Measurements from ENCODE around the gene CCDC124. TPM values are rescaled to one million over a fixed set of nuclear protein-coding genes. Genes with fewer than 3 reads are reported as not detected.

The CCDC124 gene
- total and polyA plus RNA-seq, 2 donors from 2014 or later = 59.5 to 120 TPM

GRCh38 chr19:17973759-17974158, 40.9 kb downstream of the CCDC124 start:
- Histone ChIP-seq H3K27ac (ENCODE audit: low read depth in 2 of 2, low read length in 2 of 2) (no peak overlapping the region), H3K4me1 (ENCODE audit: control insufficient read depth in 2 of 3, insufficient read depth in 2 of 3, low read depth in 1 of 3, low read length in 3 of 3) (no peaks in the 10 kb centered on the region), H3K9me3 (ENCODE audit: control insufficient read depth in 2 of 3, insufficient read depth in 1 of 3, low read length in 3 of 3) (no peaks in the 10 kb centered on the region), H3K4me3 (ENCODE audit: low read length in 3 of 3) (no peak overlapping the region), H3K36me3 (ENCODE audit: control insufficient read depth in 2 of 3, insufficient read depth in 3 of 3, low read length in 3 of 3) (no peaks in the 10 kb centered on the region), H3K9ac (ENCODE audit: low read length in 3 of 3) (no peak overlapping the region), H3K27me3 (ENCODE audit: control insufficient read depth, insufficient read depth, low read length) (no peaks in the 10 kb centered on the region)
- intact Hi-C loops (cut with DNase I) = no loop called here
- TF ChIP-seq CTCF (IDR thresholded peaks at IDR 0.05; ENCODE audit: borderline replicate concordance, extremely low read depth, insufficient read depth) = no peak
- FAIRE-seq (no peak), DNase-seq (no peak)

GRCh38 chr19:17974551-17974950, 41.7 kb downstream of the CCDC124 start:
- Histone ChIP-seq H3K9me3 (ENCODE audit: control insufficient read depth in 2 of 3, insufficient read depth in 1 of 3, low read length in 3 of 3) (no peaks in the 10 kb centered on the region), H3K4me3 (ENCODE audit: low read length in 3 of 3) (no peak overlapping the region), H3K27ac (ENCODE audit: low read depth in 2 of 2, low read length in 2 of 2) (no peak overlapping the region), H3K36me3 (ENCODE audit: control insufficient read depth in 2 of 3, insufficient read depth in 3 of 3, low read length in 3 of 3) (no peaks in the 10 kb centered on the region), H3K9ac (ENCODE audit: low read length in 3 of 3) (no peak overlapping the region), H3K27me3 (ENCODE audit: control insufficient read depth, insufficient read depth, low read length) (no peaks in the 10 kb centered on the region), H3K4me1 (ENCODE audit: control insufficient read depth in 2 of 3, insufficient read depth in 2 of 3, low read depth in 1 of 3, low read length in 3 of 3) (no peaks in the 10 kb centered on the region)
- DNase-seq (no peak), FAIRE-seq (no peak)
- no peak for TF ChIP-seq CTCF (IDR thresholded peaks at IDR 0.05; ENCODE audit: borderline replicate concordance, extremely low read depth, insufficient read depth)
- intact Hi-C loops (cut with DNase I) = no loop called here

- TF ChIP-seq CTCF (IDR thresholded peaks at IDR 0.05; ENCODE audit: borderline replicate concordance, extremely low read depth, insufficient read depth) = no peak
- Histone ChIP-seq H3K27ac (ENCODE audit: low read depth in 2 of 2, low read length in 2 of 2) (no peak overlapping the region), H3K36me3 (ENCODE audit: control insufficient read depth in 2 of 3, insufficient read depth in 3 of 3, low read length in 3 of 3) (no peaks in the 10 kb centered on the region), H3K4me3 (ENCODE audit: low read length in 3 of 3) (no peak overlapping the region), H3K9me3 (ENCODE audit: control insufficient read depth in 2 of 3, insufficient read depth in 1 of 3, low read length in 3 of 3) (no peaks in the 10 kb centered on the region), H3K4me1 (ENCODE audit: control insufficient read depth in 2 of 3, insufficient read depth in 2 of 3, low read depth in 1 of 3, low read length in 3 of 3) (no peaks in the 10 kb centered on the region), H3K27me3 (ENCODE audit: control insufficient read depth, insufficient read depth, low read length) (no peaks in the 10 kb centered on the region), H3K9ac (ENCODE audit: low read length in 3 of 3) (no peak overlapping the region)
- intact Hi-C loops (cut with DNase I) = no loop called here
- FAIRE-seq = no peak
- DNase-seq = no peak
Measured at GRCh38 chr19:17975032-17975431, 42.2 kb downstream of the CCDC124 start.

GRCh38 chr19:17977021-17977420, 44.2 kb downstream of the CCDC124 start:
- no peaks in the 10 kb centered on the region for H3K4me1 ChIP-seq (ENCODE audit: control insufficient read depth in 2 of 3, insufficient read depth in 2 of 3, low read depth in 1 of 3, low read length in 3 of 3)
- no peak for FAIRE-seq
- no peak overlapping the region for H3K9ac ChIP-seq (ENCODE audit: low read length in 3 of 3)
- H3K9me3 ChIP-seq (ENCODE audit: control insufficient read depth in 2 of 3, insufficient read depth in 1 of 3, low read length in 3 of 3) = no peaks in the 10 kb centered on the region
- no peak overlapping the region for H3K27ac ChIP-seq (ENCODE audit: low read depth in 2 of 2, low read length in 2 of 2)
- intact Hi-C loops (cut with DNase I) = no loop called here
- no peaks in the 10 kb centered on the region for H3K27me3 ChIP-seq (ENCODE audit: control insufficient read depth, insufficient read depth, low read length)
- no peak for TF ChIP-seq CTCF (IDR thresholded peaks at IDR 0.05; ENCODE audit: borderline replicate concordance, extremely low read depth, insufficient read depth)
- no peaks in the 10 kb centered on the region for H3K36me3 ChIP-seq (ENCODE audit: control insufficient read depth in 2 of 3, insufficient read depth in 3 of 3, low read length in 3 of 3)
- H3K4me3 ChIP-seq (ENCODE audit: low read length in 3 of 3) = no peak overlapping the region
- DNase-seq = no peak
